Fibroblast of pulmonary artery (primary cell): ENCODE measurements around the gene GABPB1.

ENCODE experiments used
- DNase-seq: peaks from one replicate; pipeline ENCODE4 v3.0.0-alpha.2; 2010; ENCODE audit warnings: low read depth
- H3K4me3 ChIP-seq: replicated peaks from 2 replicates; pipeline ENCODE4 v1.5.1; 2011; ENCODE audit warnings: low read depth, mild to moderate bottlenecking, control low read depth, low read length, moderate library complexity
- TF ChIP-seq, protein P1 (sequence below): IDR thresholded peaks from 2 replicates; pipeline ENCODE4 v1.5.1; 2011; ENCODE audit warnings: mild to moderate bottlenecking, control low read depth, low read length, inconsistent platforms; ENCODE audit errors: missing control alignments

The GABPB1 gene

DNA sequence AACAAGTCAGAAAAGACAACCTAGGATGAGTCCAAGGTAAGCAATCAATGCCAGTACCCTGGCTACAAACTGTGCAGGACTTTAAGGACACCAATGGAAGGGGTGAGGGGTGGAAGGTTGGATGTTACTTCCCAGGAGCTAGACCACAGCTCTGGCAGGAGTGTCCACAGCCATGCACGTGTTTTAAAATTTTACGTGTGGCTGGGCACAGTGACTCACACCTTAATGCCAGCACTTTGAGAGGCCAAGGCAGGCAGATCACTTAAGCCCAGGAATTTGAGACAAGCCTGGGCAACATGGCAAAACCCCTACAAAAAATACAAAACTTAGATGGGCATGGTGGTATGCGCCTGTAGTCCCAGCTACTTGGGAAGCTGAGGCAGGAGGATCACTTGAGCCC is 74.7 kb downstream of the GABPB1 start:
- TF ChIP-seq, protein P1, sequence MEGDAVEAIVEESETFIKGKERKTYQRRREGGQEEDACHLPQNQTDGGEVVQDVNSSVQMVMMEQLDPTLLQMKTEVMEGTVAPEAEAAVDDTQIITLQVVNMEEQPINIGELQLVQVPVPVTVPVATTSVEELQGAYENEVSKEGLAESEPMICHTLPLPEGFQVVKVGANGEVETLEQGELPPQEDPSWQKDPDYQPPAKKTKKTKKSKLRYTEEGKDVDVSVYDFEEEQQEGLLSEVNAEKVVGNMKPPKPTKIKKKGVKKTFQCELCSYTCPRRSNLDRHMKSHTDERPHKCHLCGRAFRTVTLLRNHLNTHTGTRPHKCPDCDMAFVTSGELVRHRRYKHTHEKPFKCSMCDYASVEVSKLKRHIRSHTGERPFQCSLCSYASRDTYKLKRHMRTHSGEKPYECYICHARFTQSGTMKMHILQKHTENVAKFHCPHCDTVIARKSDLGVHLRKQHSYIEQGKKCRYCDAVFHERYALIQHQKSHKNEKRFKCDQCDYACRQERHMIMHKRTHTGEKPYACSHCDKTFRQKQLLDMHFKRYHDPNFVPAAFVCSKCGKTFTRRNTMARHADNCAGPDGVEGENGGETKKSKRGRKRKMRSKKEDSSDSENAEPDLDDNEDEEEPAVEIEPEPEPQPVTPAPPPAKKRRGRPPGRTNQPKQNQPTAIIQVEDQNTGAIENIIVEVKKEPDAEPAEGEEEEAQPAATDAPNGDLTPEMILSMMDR, result no peak

DNA sequence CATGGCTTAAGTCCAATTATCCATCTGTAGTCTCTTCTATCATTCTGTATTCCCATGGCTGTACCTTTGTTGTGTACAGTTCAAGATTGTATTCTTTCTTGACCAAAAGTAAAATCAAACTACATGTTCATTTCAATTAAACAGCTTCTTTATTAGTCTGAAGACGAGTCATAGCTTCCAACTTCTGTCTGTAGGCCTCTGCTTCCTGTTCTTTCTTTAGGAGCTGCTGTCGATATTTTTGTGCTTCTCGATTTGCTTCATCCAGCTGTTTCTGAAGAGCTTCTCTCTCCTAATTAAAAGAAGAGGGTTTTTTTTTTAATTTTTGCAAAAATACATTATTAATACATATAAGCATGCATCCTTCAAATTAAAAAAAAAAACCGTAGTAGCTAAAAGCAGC is 76.5 kb downstream of the GABPB1 start:
- TF ChIP-seq, protein P1, result no peak
- DNase-seq, result no peak
- no peak overlapping the region for H3K4me3 ChIP-seq

More for the DNA sequence above, 74.7 kb downstream of the GABPB1 start:
- DNase-seq, result no peak
- no peak overlapping the region for H3K4me3 ChIP-seq

DNA sequence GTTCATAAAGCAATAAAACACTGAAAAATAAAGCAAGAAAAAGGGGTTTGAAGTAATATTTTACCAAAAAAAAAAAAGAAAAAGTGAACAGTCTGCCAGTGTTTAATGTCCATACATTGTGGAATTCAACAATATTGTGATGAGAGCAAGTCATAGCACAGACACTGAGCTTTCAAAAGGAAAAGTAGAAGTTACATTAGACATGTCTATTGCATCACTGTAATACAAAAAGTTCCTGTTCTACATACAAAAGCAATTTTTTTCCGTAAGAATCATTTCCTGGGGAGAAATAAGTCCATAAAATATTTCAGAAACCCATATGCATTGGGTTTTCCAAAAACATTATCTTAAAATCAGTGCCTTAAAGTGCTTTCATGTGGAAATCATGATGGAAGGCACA is 77.6 kb downstream of the GABPB1 start:
- DNase-seq, result no peak
- TF ChIP-seq, protein P1, result no peak
- no peak overlapping the region for H3K4me3 ChIP-seq

DNA sequence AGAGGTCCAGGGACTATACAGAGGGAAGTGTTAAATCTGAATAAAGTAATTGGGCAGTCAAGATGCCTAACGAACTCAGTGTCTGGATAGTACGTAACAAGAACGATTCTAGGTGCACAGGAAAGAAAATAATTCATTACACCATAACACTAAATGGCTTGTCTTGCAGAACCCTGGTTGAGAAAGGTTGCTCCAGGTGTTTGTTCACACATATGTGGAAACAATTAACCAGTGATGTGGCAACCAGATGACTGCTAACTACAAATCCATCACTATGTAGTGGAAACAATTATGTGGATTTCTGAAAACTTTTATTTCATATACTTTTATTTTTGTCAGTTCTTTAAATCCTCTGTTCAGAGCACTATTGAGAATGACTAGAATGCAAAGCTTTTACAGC is 79.1 kb downstream of the GABPB1 start:
- TF ChIP-seq, protein P1, result no peak
- no peak for DNase-seq

DNA sequence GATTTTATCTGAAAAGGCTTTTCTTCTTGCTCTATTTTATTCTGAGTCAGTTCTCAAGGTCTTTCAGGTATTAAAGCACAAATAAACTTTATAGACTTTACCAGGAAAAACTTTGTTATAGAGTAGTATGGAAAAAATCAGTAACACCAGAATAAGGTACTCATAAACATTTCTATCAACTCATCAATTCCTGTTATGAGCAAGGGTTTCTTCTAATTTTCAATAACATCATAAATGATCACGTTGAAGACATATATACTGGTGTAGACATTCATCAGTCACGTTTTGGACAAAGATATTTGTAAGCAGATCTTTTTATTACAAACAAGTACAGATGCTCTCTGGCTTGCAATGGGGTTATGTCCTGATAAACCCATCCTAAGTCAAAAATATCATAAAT is 79.9 kb downstream of the GABPB1 start:
- DNase-seq, result no peak
- TF ChIP-seq, protein P1, result no peak
- H3K4me3 ChIP-seq, result no peak overlapping the region

More for the DNA sequence above, 79.1 kb downstream of the GABPB1 start:
- no peak overlapping the region for H3K4me3 ChIP-seq

DNA sequence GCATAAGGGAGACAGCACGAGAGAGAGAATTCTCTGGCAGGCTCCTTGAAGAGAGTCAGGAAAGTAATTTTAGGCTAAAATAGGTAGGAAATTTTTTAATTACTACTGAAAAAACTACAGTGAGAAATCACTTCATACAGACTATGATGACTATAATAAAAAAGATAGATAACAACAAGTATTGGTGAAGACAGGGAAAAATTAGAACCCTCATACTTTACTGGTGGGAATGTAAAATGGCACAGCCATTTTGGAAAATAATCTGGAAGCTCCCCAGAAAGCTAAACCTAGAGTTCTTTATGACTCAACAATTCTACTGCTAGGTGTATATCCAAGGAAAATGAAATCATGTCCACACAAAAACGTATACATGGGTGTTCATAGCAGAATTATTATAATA is 87.4 kb downstream of the GABPB1 start:
- no peak for DNase-seq
- no peak overlapping the region for H3K4me3 ChIP-seq
- TF ChIP-seq, protein P1, result no peak

DNA sequence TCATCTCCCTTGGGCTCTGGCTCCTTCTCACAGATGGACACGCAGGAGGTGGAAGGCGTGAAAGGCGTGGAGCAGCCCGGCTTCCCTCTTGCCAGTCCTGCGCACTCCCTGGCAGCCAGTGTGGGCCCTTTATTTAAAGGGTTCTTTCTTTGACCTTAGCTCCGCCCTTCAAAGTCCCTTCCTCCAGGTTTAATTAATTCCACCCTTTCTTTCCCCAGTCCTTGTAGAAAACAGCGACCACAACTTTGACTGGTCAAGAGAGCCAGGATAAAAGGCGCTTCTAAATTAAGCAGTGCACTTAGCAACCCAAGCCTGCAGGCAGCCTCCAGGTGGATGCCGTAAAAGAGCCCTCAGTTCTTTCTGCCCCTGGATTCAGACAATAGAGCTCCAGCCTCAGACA is 89.4 kb downstream of the GABPB1 start, which contains the start of gene HDC:
Gene HDC (minus strand): TSS at position 107 of the 400 bp plus-strand sequence. CDS start 103 bp downstream, at position 4.
- DNase-seq, result no peak
- TF ChIP-seq, protein P1, result no peak
- H3K4me3 ChIP-seq, result no peak within 1 kb of the TSS
